Erythroblast (primary cell): Measurements from ENCODE around the gene DMPK.

ENCODE experiments used
- GATA1 ChIP-seq: IDR thresholded peaks from 2 replicates; pipeline ENCODE4 v1.6.1; 2011; ENCODE audit warnings: low read depth, mild to moderate bottlenecking, control low read depth, low read length, moderate library complexity
- POLR2A ChIP-seq: IDR thresholded peaks from 2 replicates; pipeline ENCODE4 v1.6.1; 2011; ENCODE audit warnings: mild to moderate bottlenecking, low read length

DNA sequence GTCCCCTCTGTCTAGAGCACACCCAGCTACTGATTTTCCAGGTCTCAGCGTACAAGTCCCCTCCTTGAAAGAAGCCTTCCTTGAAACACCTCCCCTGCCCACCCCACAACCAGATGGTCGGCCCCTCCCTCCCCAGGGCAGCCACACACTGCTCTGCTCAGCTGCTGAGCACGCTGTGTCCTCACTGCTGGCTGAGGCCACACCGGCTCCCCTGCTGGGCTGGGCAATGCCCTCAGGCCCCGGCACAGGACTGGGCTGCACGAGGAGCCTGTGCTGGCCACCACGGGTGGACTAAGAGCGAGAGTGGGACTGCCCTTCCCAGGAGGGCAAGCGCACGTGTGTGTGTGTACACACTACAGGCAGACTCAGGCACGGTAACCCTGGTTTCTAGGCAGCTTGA, 44.6 kb upstream of the DMPK start:
- no peak for TF ChIP-seq POLR2A
- TF ChIP-seq GATA1 = no peak
